Measurements from ENCODE around the gene NLK.

DNA sequence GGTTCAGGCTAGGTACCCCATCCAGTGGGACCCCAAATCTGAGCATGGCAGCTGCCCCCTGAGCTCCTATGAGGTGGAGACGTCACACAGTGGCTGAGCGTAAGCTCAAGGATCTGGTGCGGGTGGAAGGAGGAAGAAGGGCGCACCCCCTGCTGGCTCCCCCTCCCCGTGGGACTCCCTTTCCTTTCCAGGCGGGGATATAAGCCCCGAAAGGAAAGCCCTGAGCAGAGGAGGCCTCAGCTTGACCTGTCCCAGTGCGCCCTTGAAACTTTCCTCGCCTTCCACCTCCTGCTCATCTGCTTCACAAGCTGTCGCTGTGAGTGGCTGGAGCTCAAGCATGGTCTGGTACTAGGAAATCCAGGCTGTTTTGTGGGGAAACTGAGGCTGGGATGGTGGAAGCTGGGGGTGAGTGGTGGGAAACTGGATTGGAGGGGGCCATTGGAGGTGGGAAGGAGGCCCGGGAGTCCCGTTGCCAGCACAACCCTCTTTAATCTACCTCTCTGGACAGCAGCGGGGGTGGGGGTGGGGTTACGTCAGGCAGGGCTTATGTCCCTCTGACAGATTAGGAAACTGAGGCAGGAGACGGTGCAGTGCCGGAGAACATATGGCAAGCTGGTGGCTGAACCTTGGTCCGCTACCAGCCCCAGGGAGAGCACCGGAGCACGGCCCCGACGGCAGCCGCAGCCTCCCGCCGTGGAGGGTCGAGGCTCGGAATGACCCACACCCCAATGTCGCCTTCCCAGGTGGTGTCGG lies 184.3 kb downstream of the NLK start:
- TF ChIP-seq NRF1 (conservative IDR thresholded peaks at IDR 0.05; ENCODE audit: low read depth, low read length) (no peak), CTCF (IDR thresholded peaks at IDR 0.05 in 2 of 3, conservative IDR thresholded peaks at IDR 0.05 in 1 of 3; ENCODE audit: control insufficient read depth in 2 of 3, extremely low read depth in 1 of 3, insufficient read depth in 1 of 3, low read depth in 3 of 3, low read length in 3 of 3) (no peak), CHD1 (IDR thresholded peaks at IDR 0.05; ENCODE audit: low read depth, low read length) (no peak), SIN3A (IDR thresholded peaks at IDR 0.05; ENCODE audit: low read depth, low read length) (no peak), POLR2A (IDR thresholded peaks at IDR 0.05; ENCODE audit: low read depth, low read length) (no peak), ESRRA (IDR thresholded peaks at IDR 0.05; ENCODE audit: low read length) (no peak), ZBTB33 (IDR thresholded peaks at IDR 0.05) (no peak)
- TF ChIP-seq, protein P1, sequence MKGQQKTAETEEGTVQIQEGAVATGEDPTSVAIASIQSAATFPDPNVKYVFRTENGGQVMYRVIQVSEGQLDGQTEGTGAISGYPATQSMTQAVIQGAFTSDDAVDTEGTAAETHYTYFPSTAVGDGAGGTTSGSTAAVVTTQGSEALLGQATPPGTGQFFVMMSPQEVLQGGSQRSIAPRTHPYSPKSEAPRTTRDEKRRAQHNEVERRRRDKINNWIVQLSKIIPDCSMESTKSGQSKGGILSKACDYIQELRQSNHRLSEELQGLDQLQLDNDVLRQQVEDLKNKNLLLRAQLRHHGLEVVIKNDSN (IDR thresholded peaks at IDR 0.05; ENCODE audit: borderline replicate concordance, extremely low read length, insufficient read depth, low read depth, low read length): no peak
- TF ChIP-seq, protein P2, sequence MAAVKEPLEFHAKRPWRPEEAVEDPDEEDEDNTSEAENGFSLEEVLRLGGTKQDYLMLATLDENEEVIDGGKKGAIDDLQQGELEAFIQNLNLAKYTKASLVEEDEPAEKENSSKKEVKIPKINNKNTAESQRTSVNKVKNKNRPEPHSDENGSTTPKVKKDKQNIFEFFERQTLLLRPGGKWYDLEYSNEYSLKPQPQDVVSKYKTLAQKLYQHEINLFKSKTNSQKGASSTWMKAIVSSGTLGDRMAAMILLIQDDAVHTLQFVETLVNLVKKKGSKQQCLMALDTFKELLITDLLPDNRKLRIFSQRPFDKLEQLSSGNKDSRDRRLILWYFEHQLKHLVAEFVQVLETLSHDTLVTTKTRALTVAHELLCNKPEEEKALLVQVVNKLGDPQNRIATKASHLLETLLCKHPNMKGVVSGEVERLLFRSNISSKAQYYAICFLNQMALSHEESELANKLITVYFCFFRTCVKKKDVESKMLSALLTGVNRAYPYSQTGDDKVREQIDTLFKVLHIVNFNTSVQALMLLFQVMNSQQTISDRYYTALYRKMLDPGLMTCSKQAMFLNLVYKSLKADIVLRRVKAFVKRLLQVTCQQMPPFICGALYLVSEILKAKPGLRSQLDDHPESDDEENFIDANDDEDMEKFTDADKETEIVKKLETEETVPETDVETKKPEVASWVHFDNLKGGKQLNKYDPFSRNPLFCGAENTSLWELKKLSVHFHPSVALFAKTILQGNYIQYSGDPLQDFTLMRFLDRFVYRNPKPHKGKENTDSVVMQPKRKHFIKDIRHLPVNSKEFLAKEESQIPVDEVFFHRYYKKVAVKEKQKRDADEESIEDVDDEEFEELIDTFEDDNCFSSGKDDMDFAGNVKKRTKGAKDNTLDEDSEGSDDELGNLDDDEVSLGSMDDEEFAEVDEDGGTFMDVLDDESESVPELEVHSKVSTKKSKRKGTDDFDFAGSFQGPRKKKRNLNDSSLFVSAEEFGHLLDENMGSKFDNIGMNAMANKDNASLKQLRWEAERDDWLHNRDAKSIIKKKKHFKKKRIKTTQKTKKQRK (IDR thresholded peaks at IDR 0.05; ENCODE audit: low read depth, low read length): no peak
- TF ChIP-seq, protein P3, sequence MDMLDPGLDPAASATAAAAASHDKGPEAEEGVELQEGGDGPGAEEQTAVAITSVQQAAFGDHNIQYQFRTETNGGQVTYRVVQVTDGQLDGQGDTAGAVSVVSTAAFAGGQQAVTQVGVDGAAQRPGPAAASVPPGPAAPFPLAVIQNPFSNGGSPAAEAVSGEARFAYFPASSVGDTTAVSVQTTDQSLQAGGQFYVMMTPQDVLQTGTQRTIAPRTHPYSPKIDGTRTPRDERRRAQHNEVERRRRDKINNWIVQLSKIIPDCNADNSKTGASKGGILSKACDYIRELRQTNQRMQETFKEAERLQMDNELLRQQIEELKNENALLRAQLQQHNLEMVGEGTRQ (IDR thresholded peaks at IDR 0.05; ENCODE audit: borderline replicate concordance, low read depth, low read length): no peak

Data from GM12878 (cell line).